ENCODE results near the gene RCAN3.
"Not testable (repeated sequence)": the region's sequence is repeated elsewhere in the genome, so short reads cannot be mapped to it uniquely, and the experiment has no call there.

Gene RCAN3

DNA sequence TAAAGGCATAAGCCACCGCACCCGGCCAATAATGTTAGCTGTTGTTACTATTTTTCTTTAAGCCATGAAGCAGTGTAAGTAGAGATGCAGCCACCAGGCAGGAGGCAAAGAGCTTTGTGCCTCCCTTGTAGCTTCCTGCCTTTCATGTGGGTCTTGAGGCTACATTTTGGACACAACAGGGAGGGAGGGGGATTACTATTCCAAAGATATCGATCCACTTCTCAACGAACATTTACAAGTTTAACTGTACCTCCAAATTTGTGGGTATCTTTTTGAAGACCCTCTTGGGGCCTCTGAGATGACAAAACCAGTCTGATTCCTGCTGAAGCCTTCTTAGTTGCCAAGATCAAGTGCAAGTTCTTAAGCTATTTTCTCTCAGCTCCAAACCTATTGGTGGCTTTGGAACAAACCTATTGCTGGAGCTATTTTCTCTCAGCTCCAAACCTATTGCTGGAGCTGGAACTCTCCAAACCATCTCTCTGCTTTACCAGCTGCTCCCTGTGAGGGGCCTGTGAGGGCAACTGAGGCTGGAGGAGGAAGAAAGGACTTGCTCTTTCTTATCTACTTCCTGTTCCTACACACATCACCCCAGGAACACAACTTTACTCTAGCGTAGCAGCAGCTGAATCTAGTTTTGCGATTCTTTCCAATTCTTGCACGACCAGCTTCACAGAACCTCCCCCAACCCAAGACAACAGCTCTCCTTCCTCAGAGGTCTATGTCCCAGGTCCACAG is 16.1 kb upstream of the RCAN3 start:
- no peak for DNase-seq (ENCODE audit: low read depth)

DNA sequence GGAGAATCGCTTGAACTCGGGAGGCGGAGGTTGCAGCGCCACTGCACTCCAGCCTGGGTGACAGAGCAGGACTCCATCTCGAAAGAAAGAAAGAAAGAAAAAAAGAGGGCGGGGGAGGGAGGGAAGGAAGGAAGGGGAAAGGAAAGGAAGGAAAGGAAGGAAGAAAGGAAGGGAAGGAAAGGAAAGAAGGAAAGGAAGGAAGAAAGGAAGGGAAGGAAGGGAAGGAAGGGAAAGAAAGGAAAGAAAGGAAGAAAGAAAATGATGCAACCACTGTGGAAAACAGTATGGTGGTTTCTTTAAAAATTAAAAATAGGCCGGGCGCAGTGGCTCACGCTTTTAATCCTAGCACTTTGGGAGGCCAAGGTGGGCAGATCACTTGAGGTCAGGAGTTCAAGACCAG is 15.2 kb upstream of the RCAN3 start:
- no peak for DNase-seq (ENCODE audit: low read depth)

DNA sequence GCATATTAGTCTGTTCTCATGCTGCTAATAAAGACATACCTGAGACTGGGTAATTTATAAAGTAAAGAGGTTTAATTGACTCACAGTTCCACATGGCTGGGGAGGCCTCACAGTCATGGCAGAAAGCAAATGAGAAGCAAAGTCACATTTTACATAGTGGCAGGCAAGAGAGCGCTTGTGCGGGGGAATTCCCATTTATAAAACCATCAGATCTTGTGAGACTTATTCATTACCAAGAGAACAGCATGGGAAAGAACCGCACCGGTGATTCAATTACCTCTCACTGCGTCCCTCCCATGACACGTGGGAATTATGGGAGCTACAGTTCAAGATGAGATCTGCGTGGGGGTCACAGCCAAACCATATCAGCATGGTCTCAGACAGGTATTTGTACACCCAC is 14.5 kb upstream of the RCAN3 start:
- DNase-seq (ENCODE audit: low read depth): not testable (repeated sequence)

DNA sequence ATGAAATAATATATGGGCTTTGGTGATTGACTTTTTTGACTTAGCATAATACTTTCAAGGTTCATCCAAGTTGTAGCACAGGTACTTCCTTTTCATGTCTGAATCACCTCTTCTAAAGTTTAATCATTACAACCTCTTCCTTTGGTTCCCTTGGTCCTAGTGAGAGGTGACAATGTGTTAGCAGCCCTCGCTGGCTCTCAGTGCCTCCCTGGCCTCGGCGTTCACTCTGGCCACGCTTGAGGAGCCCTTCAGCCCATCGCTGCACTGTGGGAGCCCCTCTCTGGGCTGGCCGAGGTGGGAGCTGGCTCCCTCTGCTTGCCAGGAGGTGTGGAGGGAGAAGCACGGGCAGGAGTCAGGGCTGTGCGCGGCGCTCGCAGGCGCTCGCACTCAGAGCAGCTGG is 13.0 kb upstream of the RCAN3 start:
- no peak for DNase-seq (ENCODE audit: low read depth)

DNA sequence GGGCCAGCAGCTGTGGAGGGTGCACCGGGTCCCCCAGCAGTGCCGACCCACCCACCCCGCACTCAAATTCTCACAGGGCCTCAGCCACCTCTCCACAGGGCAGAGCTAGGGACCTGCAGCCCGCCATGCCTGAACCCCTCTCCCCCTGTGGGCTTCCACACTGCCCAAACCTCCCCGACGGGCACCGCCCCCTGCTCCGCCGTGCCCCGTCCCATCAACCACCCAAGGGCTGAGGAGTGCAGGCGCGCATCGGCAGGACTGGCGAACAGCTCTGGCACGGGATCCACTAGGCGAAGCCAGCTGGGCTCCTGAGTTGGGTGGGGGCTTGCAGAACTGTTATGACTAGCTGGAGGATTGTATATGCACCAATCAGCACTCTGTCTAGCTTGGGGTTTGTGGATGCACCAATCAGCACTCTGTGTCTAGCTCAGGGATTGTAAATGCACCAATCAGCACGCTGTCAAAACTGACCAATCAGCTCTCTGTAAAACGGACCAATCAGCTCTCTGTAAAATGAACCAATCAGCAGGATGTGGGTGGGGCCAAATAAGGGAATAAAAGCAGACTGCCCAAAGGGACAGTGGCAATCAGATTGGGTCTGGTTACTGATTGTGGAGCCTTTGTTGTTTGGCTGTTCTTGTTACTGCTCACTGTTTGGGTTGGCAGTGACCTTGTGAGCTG is 12.4 kb upstream of the RCAN3 start:
- no peak for DNase-seq (ENCODE audit: low read depth)

DNA sequence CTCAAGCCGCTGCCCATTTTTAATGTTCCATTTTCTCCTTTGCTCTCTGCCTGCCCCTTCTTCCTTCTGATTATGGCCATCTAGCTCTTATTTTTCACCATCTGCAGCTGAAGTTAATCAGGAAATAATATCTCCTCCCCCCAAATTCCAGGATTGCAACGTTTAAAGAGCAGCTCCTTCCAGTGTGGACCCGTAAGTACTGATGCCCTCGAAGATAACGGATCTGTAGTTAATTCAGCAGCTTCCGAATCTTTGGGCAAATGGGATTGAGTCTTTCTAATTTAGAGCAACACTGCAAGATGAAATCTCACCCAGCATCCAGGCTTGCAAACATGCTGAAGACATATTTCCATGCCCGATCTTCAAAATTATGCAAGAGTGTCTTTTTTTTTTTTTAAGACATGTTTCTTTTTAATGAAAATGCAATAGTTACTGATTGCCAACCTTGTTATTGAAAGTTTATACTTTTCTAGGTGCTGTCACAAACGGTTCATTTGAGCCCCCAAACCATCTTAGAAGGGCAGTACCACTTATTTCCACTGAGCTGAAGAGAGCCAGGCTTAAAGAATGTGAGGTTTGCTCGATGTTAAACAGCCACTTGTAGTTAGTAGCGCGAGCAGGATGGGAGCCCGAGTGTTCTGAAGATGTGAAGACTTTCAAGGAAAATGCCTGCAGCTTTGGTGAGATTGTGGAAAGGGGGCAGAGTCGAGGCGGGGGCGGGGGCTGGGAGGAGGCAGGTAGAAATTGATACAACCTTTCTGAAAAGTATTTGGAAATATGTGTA is 10.9 kb upstream of the RCAN3 start:
- DNase-seq (ENCODE audit: low read depth): peak; percentile 24

GRCh38 chr1:24492935-24493334 is 9.7 kb upstream of the RCAN3 start:
- DNase-seq (ENCODE audit: low read depth): not testable (repeated sequence)

DNA sequence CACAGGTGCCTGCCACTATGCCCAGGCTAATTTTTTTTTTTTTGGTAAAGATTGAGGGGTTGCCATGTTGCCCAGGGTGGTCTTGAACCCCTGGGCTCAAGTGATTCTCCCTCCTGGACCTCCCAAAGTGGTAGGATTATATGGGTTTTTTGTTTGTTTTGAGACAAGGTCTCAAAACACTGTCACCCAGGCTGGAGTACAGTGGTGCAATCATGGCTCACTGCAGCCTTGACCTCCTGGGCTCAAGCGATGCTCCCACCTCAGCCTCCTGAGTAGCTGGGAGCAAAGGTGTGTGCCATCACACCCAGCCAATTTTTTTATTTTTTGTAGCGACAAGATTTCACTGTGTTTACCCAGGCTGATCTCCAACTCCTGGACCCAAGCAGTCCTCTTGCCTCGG is 8.9 kb upstream of the RCAN3 start:
- no peak for DNase-seq (ENCODE audit: low read depth)

DNA sequence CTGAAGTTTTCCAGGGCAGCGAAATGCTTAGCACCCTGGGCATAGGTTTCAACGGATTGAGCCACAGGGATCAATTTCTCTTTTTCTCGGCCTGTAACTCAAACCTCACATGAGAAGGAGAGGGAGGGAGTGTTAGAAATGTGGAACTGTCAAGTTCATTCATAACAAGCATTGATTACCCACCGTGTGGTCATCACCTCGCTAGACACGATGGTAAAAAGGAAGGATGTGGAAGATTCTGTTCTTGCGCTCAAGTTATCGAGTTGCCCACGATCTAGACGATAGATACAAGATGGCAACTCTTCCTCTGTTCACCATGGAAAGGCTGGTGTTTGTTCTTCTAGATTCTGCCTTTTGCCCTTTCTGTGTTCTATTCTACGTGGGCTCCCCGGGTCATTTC is 4.0 kb upstream of the RCAN3 start:
- DNase-seq (ENCODE audit: low read depth): no peak

DNA sequence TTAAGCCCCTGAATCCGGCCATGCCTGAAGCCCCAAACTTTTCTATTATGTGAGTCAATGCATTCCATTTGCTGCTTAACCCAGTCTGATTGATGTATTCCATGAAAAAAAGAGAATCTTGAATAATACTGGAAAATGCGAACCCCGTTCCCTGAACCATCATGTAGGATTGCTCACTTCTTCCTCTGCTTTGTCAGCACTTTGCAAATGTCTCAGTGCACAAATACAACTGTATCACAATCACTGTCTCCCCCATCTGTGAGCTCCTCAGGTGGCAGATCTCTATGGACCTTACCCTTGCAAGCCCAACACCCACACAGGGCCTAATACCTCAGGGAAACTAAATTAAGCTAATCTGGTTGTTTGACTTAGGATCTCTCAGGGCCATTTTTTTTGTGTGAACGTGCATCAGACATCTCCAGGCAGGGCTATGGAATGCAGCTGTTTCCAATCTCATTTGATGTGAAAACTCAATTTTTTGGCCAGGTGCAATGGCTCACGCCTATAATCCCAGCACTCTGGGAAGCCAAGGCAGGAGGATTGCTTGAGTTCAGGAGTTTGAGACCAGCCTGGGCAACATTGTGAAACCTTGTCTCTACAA is 2.1 kb upstream of the RCAN3 start:
- no peak for DNase-seq (ENCODE audit: low read depth)

GRCh38 chr1:24501371-24502064 is 1.1 kb upstream of the RCAN3 start:
- peak; percentile 51 for DNase-seq (ENCODE audit: low read depth)

GRCh38 chr1:24502065-24502708 is 449 bp upstream of the RCAN3 start:
- DNase-seq (ENCODE audit: low read depth): peak; percentile 71

DNA sequence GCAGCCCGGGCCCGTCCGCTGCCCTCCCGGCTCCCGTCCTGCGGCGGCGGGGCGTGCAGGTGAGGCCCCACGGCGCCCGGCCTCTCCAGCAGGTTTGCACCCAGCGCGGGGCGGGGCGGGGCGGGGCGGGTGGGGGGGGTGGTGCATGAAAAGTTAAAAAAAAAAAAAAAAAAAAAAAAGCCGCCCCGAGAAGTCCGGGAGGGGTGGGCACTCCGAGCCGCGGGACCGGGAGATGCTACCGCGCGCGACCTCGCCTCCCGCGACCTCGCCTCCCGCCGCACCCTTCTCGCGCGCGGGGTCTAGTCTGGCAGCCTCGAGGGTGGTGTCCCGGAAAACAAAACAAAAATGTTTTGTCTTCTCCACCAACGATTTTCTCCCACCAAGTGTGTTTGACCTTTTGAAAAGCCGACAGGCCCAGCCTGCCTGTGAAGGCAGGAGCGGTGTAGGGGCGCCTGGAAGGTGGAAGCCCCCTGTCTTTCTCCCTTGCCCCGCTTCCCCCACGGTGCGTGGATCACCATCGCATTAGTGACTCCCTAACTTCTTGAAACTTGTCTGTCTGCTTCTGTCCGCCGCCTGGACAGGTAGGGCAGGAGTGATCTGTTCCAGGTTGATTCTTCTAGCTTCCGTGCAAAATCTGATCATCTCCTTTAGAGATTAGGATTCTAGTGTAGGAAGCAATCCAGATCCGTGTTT is 569 bp downstream of the RCAN3 start:
- no peak for DNase-seq (ENCODE audit: low read depth)

- no peak for DNase-seq (ENCODE audit: low read depth)
These were observed 1.4 kb downstream of the RCAN3 start for GRCh38 chr1:24503870-24504523.

- DNase-seq (ENCODE audit: low read depth): no peak
These were observed 1.9 kb downstream of the RCAN3 start for GRCh38 chr1:24504560-24504959.

DNA sequence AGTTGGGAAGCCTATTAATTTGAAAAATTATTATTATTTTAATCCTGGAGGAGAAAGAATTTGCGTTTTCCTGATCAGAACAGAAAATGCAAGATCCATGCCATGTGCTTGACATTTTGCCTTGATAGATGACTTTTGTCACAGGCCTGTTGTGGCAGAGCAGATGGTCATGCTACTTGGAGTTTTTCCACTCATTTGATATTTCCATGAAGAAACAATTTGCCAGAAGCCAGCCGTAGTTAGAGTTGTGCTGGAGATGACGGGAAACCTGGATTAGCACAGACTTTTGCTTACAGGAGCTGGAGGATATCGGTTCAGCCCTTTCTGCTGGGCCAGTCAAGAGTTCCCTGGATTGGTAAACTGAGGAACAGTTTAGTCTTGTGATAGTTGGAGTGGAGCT is 3.2 kb downstream of the RCAN3 start:
- no peak for DNase-seq (ENCODE audit: low read depth)

DNA sequence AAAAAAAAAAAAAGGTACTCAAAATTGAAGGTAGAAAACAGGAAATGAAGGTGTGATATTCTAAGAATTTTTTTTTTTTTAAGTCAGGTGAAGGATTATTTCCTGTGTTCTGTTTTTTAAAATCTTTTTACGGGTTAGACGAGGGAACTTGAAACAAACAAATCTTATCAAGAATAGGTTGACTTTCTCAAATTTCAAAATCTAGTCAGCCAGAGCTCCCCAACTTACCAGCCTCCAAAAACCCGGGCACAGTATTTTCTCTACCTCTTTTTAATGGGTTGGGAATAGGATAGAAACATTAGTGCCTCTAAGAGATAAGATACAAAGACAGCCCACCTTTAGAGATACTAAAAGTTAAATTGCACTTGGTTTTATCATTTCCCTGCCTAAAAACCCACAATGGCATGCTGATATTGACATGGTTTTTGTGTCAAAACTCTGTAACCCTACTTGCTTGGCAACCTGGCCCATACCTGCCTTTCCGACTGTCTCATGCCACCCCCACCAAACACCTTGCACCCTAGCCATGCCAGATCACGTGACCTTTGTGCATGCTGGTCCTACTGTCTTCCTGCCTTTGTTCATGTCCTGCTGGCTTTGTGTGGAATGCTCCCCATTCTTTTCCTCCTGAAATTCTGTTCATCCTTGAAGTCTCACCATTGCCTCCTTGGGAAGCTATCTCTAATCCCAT is 4.2 kb downstream of the RCAN3 start:
- DNase-seq (ENCODE audit: low read depth): no peak

DNA sequence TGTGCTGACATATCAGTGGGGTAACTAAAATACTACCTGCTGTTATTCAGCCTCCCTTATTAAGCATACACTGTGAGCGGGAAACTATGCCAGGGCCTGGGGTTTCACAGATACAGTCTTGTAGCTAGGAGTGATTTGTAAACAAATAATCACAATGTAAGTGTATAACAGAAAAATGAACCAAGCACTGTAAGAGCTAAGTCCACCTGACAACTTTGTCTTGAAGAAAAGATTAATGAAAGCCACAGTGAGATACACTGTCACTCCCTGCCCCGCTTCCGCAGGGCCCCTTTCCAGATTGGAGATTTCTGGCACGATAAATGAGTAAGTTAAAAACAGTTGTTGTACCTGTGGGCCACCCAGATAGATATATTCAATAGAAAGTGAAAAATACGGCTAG is 4.8 kb downstream of the RCAN3 start:
- DNase-seq (ENCODE audit: low read depth): no peak

DNA sequence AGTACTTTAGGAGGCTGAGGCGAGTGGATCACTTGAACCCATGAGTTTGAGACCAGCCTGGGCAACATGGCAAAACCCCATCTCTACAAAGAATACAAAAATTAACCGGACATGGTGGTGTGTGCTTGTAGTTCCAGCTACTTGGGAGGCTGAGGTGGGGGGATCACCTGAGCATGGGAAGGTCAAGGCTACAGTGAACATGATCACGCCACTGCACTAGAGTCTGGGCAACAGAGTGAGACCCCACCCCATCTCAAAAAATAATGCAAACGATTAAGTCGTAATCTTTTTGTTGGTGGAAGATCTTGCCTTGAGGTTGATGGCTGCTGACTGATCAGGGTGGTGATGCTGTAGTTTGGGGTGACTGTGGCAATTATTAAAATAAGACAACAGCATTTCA is 6.3 kb downstream of the RCAN3 start:
- DNase-seq (ENCODE audit: low read depth): no peak

DNA sequence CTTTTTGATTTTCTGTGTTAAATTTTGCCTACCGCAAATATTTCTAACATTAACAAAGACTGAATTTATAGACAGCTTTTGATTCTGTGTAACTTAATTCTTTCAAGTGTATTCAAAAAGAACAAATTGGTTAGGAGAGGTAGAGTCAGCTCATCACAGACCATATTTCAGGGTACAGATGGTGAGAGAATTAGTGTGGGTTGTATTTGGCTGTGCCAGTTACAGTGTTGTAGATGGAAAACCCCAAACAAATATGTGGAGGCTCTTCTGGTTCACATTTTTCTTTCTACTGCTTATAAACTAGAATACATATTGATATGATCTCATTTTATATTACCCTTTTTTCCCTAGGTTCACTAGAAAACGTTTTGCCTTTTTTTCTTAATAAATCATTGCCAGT is 11.1 kb downstream of the RCAN3 start:
- no peak for DNase-seq (ENCODE audit: low read depth)
